ENCODE measurements around the gene FAAH. TPM values are rescaled to one million over a fixed set of nuclear protein-coding genes. Genes with fewer than 3 reads are reported as not detected.

The FAAH gene
- total RNA-seq, 1 donor from 2014 or later: 5.1 TPM

GRCh38 chr1:46401154-46401913 is 7.2 kb downstream of the FAAH start:
- intact Hi-C loops (cut with micrococcal nuclease): no loop called here

DNA sequence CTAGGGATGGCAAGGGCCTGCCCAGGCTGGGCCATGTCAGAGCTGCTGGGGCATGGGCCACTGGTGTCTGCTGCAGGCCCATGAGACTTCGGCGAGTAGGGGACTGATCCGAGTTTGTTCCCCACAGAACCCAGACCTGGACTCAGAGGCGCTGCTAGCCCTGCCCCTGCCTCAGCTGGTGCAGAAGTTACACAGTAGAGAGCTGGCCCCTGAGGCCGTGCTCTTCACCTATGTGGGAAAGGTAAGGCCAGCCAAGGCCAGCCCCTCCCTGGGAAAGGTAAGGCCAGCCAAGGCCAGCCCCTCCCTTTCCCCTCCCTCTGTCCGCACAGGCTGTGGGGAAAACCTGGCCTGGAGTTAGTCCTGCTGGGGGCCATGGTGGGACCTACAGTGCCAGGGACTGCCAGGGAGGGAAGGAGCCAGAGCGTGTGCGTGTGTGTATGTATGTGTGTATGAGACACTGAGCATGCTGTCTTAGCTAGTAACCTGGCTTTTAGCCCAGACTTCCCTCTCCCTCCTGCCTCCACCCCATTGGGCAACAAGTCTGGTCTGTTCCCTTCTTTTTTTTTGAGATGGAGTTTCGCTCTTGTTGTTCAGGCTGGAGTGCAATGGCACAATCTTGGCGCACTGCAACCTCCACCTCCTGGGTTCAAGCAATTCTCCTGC is 8.0 kb downstream of the FAAH start:
- intact Hi-C loops (cut with micrococcal nuclease): no loop called here

- intact Hi-C loops (cut with micrococcal nuclease): no loop called here
These were observed 9.8 kb downstream of the FAAH start for GRCh38 chr1:46403916-46404315.

DNA sequence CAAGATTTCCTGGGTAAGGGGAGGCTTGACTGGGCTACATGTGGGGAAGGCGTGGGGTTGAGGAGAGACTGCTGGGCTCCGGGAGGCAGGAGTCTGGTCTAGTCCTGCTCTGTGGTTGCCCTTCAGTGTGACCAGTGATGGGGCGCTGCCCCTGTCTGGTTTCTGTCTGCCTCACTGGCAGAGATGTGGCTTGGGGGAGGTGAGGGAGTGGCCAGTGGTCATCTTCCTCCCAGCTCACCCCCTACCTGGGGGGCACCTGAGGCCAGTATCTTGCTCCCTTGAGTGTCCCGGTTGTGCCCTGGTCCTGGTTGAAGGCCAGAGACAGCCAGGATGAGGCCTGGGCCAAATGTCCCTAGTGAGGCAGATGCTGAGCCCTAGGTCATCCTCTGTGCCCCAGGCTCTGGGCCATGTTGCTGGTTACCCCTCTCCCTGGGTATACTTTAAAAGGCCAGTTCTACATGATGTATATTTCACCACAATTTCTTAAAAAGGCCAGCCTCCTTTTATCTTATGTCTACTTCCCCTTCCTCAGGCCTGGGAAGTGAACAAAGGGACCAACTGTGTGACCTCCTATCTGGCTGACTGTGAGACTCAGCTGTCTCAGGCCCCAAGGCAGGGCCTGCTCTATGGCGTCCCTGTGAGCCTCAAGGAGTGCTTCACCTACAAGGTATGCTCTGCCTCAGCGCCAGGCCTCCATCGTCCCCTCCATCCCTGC is 10.5 kb downstream of the FAAH start:
- intact Hi-C loops (cut with micrococcal nuclease): no loop called here

DNA sequence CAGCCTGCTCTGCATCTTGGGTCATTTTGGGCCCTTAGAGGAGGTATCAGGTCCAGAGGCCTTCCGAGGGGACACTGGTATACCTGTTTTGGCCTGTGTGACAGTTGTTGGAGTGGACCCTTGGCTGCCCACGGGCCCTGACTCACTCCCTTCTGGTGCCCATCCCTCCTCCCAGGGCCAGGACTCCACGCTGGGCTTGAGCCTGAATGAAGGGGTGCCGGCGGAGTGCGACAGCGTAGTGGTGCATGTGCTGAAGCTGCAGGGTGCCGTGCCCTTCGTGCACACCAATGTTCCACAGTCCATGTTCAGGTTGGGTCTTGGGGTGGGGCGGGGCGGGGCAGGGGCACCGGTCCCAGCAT is 11.1 kb downstream of the FAAH start:
- intact Hi-C loops (cut with micrococcal nuclease): no loop called here

DNA sequence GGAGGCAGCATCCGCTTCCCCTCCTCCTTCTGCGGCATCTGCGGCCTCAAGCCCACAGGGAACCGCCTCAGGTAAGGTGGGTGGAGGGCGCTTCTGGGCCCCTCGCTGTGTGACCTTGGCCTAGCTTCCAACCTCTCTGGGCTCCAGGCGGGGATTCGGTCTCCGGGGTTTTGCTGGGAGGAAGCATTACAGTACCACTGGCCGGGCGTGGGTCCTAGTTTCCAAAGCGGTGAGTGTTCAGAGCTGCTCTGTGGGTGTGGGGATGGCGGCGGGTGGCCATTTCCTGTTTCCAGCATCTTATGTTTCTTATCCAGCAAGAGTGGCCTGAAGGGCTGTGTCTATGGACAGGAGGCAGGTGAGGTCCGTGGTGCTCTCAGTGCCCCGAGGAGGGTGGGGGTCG is 11.6 kb downstream of the FAAH start:
- intact Hi-C loops (cut with micrococcal nuclease): no loop called here

DNA sequence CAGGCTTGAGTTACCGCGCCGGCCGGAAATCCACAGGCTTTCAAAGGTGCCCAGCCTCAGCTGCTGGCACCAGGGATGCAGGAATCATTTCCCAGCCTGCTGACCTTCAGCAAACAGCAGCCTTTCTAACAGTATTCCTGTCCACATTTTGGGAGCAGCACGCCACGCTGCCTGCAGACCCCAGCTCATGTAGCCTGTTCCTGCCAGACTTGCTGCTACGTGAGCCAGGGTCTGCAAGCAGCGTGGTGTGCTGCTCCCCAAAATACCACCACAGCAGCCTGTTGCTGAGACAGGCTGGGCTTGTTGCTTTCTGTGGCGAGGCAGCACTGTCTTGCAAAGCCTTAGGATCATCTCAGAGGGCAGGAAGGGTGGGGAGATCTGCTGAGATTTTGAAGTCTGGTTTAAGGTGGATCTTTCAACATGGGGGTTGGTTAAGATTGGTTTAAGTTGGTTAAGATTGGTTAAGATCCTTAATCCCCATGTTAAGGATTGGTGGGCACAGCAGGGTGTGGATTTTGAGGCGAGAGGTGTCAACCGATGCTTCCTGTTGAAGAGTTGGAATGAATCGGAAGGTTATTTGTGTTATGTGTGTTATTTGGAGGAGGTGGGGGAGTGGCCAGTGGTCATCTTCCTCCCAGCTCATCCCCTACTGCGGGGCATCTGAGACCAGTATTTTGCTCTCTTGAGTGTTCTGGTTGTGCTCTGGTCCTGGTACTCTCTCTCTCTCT is 12.9 kb downstream of the FAAH start:
- intact Hi-C loops (cut with micrococcal nuclease): no loop called here

GRCh38 chr1:46407636-46408035 is 13.5 kb downstream of the FAAH start:
- intact Hi-C loops (cut with micrococcal nuclease): no loop called here

GRCh38 chr1:46408356-46409062 is 14.4 kb downstream of the FAAH start:
- intact Hi-C loops (cut with micrococcal nuclease): no loop called here

- intact Hi-C loops (cut with micrococcal nuclease): no loop called here
These were observed 14.9 kb downstream of the FAAH start for GRCh38 chr1:46409063-46409372.

DNA sequence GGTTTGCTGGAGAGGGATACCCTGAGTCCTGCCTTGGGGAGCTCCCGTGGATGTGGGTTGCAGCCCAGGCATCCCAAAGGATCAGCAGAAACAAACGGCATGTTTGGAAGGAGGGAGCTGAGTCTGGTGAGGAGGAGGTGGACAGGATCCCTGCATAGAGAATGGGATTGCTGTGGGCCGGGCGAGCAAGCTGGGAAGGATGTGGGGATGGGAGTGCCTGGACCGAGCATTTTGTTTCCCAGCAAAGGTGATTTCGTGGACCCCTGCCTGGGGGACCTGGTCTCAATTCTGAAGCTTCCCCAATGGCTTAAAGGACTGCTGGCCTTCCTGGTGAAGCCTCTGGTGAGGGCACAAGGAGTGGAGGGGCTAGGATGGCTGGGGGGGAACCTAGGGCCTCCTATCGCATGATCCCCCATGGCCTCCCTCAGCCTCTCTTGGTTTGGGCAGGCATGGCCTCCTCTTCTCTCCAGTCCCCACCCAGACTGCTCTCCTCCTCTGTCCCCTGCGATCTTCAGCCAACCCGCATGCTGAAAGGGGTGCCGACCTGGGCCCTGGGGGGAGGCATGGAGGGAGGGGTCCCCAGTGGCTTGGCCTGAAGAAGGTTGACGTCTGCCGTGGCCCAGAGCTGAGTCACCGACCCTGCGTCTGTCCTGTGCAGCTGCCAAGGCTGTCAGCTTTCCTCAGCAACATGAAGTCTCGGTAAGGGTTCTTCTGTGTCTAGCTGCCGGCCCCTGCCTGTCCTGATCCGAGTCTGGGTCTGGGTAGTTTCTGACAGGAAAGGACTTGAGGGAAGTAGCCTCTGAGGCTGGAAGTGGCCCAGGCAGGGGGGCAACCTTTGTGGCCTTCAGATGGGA is 16.3 kb downstream of the FAAH start:
- intact Hi-C loops (cut with micrococcal nuclease): no loop called here

GRCh38 chr1:46411010-46411405 is 16.9 kb downstream of the FAAH start:
- intact Hi-C loops (cut with micrococcal nuclease): no loop called here

GRCh38 chr1:46411601-46412341 is 17.7 kb downstream of the FAAH start:
- intact Hi-C loops (cut with micrococcal nuclease): no loop called here

GRCh38 chr1:46412893-46413595 is 18.9 kb downstream of the FAAH start:
- intact Hi-C loops (cut with micrococcal nuclease): no loop called here

GRCh38 chr1:46413596-46413985 is 19.5 kb downstream of the FAAH start:
- intact Hi-C loops (cut with micrococcal nuclease): no loop called here

DNA sequence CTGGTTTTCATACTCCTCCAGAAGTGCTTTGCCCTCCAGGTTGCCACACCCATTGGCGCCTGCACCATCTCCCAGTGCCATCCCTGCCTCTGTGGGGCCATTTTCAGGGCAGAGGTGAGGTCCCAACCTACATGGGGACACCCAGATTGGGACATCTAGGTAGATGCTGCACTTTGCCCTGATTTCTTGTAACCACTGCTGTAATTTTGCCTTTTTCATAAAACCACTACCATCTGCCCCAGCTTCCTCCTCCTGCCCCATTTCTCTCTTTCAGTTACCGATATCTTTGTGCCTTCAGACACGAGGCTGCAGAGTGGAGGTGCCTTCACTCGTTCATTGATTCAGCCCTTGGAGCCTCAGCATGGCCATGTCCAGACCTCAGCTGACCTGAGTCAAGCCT is 21.4 kb downstream of the FAAH start:
- intact Hi-C loops (cut with micrococcal nuclease): no loop called here

DNA sequence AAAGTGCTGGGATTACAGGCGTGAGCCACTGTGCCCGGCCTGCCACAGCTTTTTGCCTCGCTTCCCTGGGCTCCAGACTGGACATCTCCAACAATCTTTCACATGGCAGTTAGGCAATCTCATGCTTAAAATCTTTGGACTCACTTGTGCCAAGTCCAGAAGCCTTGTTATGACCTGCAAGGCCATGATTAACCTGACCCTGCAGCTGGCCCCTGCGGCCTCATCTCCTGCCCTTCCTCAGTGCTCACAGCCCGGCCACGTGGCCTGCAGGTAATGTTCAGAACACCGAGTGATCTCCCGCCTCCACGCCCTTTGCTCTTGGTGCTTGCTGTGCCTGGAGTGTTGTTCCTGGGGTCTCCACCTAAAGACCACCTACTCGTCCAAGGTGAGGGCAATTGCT is 24.9 kb downstream of the FAAH start:
- intact Hi-C loops (cut with micrococcal nuclease): no loop called here

DNA sequence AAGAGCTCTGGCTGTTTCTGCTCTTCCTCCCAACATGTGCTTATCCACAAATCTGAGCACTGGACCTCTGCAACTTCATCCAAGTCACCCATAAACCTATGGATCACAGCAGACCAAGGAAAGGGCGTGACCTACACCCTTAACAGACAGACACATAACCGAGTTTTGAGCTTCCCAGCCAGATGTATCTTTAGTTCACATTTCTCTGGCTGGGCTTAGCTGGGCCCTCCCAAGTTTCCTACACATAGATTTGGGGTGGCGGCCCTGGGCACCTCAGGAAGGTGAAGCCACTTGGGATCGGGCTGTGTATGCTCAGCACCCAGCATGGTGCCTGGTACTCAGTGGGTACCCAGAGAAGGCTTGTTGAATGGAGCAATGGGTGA is 26.4 kb downstream of the FAAH start:
- intact Hi-C loops (cut with micrococcal nuclease): no loop called here

DNA sequence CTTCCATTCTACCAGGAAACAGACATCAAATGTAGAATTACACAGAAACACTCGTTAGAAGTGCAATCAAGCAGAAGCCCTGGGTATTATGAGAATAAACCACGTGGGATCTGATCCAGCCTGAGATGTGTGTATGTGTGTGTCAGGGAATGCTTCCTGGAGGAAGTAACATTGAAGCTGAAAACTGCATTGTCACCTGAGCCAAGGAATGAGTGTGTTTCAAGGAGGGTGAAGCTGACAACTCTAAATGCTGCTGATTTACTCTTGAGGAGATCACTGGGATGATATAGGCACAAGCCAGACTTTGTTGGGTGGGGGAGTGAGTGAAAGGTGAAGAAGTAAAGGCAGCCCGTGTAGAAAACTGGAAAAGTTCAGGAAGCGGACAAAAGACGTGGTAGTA is 27.6 kb downstream of the FAAH start:
- intact Hi-C loops (cut with micrococcal nuclease): no loop called here

Data from T-helper 2 cell treated with Interferon-gamma antibody and Interleukin-4, amounts not matched to agents 100 ng/mL and 5 ng/mL, for 36 hours (primary cell).